ENCODE measurements around the gene PROK1. TPM values are rescaled to one million over a fixed set of nuclear protein-coding genes. Genes with fewer than 3 reads are reported as not detected.

PROK1 gene
- total and polyA plus RNA-seq, 2 experiments from 2014 or later = not detected

DNA sequence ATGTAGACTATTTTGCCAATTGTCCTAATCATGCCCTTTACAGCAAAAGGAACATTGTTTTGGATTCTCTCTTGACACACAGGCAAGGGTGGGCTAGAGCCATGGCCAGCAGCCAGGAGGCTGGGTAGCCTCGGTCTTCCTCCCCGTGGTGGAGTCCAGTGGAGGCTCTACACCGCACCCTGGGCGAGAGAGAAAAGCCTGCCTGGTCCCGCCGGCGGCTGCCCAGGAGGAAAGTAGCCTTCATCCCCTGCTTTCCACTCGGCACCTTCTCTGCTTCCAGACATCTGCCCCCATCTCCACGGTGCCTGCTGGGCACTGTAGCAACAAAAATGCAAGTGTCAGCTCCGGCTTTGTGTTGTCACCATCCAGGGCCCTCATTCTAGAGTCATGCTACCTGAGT lies 21.6 kb downstream of the PROK1 start (continued):
- TF ChIP-seq, protein P1, sequence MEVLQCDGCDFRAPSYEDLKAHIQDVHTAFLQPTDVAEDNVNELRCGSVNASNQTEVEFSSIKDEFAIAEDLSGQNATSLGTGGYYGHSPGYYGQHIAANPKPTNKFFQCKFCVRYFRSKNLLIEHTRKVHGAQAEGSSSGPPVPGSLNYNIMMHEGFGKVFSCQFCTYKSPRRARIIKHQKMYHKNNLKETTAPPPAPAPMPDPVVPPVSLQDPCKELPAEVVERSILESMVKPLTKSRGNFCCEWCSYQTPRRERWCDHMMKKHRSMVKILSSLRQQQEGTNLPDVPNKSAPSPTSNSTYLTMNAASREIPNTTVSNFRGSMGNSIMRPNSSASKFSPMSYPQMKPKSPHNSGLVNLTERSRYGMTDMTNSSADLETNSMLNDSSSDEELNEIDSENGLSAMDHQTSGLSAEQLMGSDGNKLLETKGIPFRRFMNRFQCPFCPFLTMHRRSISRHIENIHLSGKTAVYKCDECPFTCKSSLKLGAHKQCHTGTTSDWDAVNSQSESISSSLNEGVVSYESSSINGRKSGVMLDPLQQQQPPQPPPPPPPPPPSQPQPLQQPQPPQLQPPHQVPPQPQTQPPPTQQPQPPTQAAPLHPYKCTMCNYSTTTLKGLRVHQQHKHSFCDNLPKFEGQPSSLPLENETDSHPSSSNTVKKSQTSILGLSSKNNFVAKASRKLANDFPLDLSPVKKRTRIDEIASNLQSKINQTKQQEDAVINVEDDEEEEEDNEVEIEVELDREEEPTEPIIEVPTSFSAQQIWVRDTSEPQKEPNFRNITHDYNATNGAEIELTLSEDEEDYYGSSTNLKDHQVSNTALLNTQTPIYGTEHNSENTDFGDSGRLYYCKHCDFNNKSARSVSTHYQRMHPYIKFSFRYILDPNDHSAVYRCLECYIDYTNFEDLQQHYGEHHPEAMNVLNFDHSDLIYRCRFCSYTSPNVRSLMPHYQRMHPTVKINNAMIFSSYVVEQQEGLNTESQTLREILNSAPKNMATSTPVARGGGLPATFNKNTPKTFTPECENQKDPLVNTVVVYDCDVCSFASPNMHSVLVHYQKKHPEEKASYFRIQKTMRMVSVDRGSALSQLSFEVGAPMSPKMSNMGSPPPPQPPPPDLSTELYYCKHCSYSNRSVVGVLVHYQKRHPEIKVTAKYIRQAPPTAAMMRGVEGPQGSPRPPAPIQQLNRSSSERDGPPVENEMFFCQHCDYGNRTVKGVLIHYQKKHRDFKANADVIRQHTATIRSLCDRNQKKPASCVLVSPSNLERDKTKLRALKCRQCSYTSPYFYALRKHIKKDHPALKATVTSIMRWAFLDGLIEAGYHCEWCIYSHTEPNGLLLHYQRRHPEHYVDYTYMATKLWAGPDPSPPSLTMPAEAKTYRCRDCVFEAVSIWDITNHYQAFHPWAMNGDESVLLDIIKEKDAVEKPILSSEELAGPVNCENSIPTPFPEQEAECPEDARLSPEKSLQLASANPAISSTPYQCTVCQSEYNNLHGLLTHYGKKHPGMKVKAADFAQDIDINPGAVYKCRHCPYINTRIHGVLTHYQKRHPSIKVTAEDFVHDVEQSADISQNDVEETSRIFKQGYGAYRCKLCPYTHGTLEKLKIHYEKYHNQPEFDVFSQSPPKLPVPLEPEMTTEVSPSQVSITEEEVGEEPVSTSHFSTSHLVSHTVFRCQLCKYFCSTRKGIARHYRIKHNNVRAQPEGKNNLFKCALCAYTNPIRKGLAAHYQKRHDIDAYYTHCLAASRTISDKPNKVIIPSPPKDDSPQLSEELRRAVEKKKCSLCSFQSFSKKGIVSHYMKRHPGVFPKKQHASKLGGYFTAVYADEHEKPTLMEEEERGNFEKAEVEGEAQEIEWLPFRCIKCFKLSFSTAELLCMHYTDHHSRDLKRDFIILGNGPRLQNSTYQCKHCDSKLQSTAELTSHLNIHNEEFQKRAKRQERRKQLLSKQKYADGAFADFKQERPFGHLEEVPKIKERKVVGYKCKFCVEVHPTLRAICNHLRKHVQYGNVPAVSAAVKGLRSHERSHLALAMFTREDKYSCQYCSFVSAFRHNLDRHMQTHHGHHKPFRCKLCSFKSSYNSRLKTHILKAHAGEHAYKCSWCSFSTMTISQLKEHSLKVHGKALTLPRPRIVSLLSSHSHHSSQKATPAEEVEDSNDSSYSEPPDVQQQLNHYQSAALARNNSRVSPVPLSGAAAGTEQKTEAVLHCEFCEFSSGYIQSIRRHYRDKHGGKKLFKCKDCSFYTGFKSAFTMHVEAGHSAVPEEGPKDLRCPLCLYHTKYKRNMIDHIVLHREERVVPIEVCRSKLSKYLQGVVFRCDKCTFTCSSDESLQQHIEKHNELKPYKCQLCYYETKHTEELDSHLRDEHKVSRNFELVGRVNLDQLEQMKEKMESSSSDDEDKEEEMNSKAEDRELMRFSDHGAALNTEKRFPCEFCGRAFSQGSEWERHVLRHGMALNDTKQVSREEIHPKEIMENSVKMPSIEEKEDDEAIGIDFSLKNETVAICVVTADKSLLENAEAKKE (CRISPR knock-in tag; IDR thresholded peaks at IDR 0.05) = no peak
- TF ChIP-seq JUNB (IDR thresholded peaks at IDR 0.05; ENCODE audit: unreplicated experiment) (no peak), ZNF114 (CRISPR knock-in tag; IDR thresholded peaks at IDR 0.05) (no peak), ZNF331 (CRISPR knock-in tag; IDR thresholded peaks at IDR 0.05; ENCODE audit: low read depth) (no peak), REST (IDR thresholded peaks at IDR 0.05; ENCODE audit: unreplicated experiment) (no peak)
- TF ChIP-seq, protein P2, sequence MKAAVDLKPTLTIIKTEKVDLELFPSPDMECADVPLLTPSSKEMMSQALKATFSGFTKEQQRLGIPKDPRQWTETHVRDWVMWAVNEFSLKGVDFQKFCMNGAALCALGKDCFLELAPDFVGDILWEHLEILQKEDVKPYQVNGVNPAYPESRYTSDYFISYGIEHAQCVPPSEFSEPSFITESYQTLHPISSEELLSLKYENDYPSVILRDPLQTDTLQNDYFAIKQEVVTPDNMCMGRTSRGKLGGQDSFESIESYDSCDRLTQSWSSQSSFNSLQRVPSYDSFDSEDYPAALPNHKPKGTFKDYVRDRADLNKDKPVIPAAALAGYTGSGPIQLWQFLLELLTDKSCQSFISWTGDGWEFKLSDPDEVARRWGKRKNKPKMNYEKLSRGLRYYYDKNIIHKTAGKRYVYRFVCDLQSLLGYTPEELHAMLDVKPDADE (IDR thresholded peaks at IDR 0.05) = no peak
- TF ChIP-seq, protein P3, sequence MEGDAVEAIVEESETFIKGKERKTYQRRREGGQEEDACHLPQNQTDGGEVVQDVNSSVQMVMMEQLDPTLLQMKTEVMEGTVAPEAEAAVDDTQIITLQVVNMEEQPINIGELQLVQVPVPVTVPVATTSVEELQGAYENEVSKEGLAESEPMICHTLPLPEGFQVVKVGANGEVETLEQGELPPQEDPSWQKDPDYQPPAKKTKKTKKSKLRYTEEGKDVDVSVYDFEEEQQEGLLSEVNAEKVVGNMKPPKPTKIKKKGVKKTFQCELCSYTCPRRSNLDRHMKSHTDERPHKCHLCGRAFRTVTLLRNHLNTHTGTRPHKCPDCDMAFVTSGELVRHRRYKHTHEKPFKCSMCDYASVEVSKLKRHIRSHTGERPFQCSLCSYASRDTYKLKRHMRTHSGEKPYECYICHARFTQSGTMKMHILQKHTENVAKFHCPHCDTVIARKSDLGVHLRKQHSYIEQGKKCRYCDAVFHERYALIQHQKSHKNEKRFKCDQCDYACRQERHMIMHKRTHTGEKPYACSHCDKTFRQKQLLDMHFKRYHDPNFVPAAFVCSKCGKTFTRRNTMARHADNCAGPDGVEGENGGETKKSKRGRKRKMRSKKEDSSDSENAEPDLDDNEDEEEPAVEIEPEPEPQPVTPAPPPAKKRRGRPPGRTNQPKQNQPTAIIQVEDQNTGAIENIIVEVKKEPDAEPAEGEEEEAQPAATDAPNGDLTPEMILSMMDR (conservative IDR thresholded peaks at IDR 0.05; ENCODE audit: low read depth in 2 of 2) = no peak
